ENCODE measurements around the gene COPB2. TPM values are rescaled to one million over a fixed set of nuclear protein-coding genes. Genes with fewer than 3 reads are reported as not detected.

COPB2 gene
- total RNA-seq, 1 experiment from 2014 or later: 138 TPM

DNA sequence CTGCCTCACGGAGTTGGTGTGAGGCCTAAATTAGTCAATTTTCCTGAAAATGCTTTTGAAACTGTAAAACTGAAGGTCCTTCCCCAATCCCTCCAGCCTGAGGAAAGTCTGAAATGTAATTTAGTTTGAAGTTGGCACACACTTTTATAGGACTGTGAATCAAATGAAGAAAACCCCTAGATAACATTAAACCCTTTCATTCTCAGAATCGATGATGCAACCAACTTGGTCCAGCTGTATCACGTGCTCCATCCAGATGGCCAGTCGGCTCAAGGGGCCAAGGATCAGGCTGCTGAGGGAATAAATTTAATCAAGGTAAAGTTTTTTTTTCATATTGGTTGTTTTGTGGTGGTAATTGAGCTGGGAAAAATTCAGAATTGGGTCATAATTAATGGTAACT, 34.0 kb downstream of the COPB2 start:
- no TSS peak for BruUV-seq (replicated peaks)
- Histone ChIP-seq H3K36me3 (ENCODE audit: insufficient read depth, low read length, poor library complexity, severe bottlenecking) (peaks cover 91% of the 10 kb centered on the region), H3K27ac (ENCODE audit: low read depth, low read length, poor library complexity, severe bottlenecking) (no peak overlapping the region), H3K4me1 (ENCODE audit: insufficient read depth, low read length, poor library complexity, severe bottlenecking) (no peaks in the 10 kb centered on the region), H3K4me3 (ENCODE audit: low read depth, low read length, poor library complexity, severe bottlenecking) (no peak overlapping the region), H3K9me3 (ENCODE audit: low read depth, low read length, poor library complexity, severe bottlenecking) (no peaks in the 10 kb centered on the region), H3K27me3 (replicated peaks; ENCODE audit: insufficient read depth, low read depth, low read length, poor library complexity) (no peaks in the 10 kb centered on the region)
- intact Hi-C loops (cut with micrococcal nuclease; ENCODE audit: unreplicated experiment): no loop called here
- ChIA-PET POLR2A (ENCODE audit: low non-redundant PET) (interaction anchor here (0.6 kb wide), 1 partner anchor 547 kb away, joined by 3 read pairs; no protein-coding TSS in a partner anchor), CTCF (no interaction called here)
- no peak for DNase-seq (ENCODE audit: low spot score)
- TF ChIP-seq, protein P1, sequence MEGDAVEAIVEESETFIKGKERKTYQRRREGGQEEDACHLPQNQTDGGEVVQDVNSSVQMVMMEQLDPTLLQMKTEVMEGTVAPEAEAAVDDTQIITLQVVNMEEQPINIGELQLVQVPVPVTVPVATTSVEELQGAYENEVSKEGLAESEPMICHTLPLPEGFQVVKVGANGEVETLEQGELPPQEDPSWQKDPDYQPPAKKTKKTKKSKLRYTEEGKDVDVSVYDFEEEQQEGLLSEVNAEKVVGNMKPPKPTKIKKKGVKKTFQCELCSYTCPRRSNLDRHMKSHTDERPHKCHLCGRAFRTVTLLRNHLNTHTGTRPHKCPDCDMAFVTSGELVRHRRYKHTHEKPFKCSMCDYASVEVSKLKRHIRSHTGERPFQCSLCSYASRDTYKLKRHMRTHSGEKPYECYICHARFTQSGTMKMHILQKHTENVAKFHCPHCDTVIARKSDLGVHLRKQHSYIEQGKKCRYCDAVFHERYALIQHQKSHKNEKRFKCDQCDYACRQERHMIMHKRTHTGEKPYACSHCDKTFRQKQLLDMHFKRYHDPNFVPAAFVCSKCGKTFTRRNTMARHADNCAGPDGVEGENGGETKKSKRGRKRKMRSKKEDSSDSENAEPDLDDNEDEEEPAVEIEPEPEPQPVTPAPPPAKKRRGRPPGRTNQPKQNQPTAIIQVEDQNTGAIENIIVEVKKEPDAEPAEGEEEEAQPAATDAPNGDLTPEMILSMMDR (conservative IDR thresholded peaks at IDR 0.05; ENCODE audit: low read depth, low read length): no peak
- no peak for TF ChIP-seq EZH2 (IDR thresholded peaks at IDR 0.05; ENCODE audit: borderline replicate concordance, low read depth, low read length, poor library complexity, severe bottlenecking)

DNA sequence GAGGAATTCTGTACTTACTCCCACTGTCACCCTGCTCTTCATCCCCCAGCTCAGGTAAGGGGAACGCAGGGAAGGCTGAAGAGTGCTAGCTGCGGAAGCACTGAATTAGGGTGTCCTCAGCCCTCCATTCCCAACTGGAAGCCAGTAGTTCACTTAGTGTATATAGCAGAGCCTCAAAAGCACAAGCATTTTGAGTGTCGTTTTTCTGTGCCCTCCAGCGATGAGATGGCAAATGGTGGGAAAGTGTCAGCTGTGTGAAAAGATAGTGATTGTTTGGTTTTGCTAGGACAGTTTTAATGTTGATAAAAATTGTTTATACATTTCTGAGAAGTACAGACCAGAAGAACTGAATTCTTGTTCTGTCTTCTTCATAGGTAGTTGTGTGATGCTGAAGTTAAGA, 34.8 kb downstream of the COPB2 start:
- TF ChIP-seq EZH2 (IDR thresholded peaks at IDR 0.05; ENCODE audit: borderline replicate concordance, low read depth, low read length, poor library complexity, severe bottlenecking): no peak
- TF ChIP-seq, protein P1 (conservative IDR thresholded peaks at IDR 0.05; ENCODE audit: low read depth, low read length): no peak
- intact Hi-C loops (cut with micrococcal nuclease; ENCODE audit: unreplicated experiment): no loop called here
- Histone ChIP-seq H3K27me3 (replicated peaks; ENCODE audit: insufficient read depth, low read depth, low read length, poor library complexity) (no peaks in the 10 kb centered on the region), H3K4me3 (ENCODE audit: low read depth, low read length, poor library complexity, severe bottlenecking) (no peak overlapping the region), H3K36me3 (ENCODE audit: insufficient read depth, low read length, poor library complexity, severe bottlenecking) (peaks cover 87% of the 10 kb centered on the region), H3K9me3 (ENCODE audit: low read depth, low read length, poor library complexity, severe bottlenecking) (no peaks in the 10 kb centered on the region), H3K27ac (ENCODE audit: low read depth, low read length, poor library complexity, severe bottlenecking) (no peak overlapping the region), H3K4me1 (ENCODE audit: insufficient read depth, low read length, poor library complexity, severe bottlenecking) (no peaks in the 10 kb centered on the region)
- POLR2A ChIA-PET (ENCODE audit: low non-redundant PET): no interaction called here
- no TSS peak for BruUV-seq (replicated peaks)
- DNase-seq (ENCODE audit: low spot score): no peak
- CTCF ChIA-PET: interaction anchor here (0.5 to 1.8 kb wide), 4 partner anchors 9 to 419 kb away, joined by 3 to 4 read pairs (median 4); no protein-coding TSS in a partner anchor

DNA sequence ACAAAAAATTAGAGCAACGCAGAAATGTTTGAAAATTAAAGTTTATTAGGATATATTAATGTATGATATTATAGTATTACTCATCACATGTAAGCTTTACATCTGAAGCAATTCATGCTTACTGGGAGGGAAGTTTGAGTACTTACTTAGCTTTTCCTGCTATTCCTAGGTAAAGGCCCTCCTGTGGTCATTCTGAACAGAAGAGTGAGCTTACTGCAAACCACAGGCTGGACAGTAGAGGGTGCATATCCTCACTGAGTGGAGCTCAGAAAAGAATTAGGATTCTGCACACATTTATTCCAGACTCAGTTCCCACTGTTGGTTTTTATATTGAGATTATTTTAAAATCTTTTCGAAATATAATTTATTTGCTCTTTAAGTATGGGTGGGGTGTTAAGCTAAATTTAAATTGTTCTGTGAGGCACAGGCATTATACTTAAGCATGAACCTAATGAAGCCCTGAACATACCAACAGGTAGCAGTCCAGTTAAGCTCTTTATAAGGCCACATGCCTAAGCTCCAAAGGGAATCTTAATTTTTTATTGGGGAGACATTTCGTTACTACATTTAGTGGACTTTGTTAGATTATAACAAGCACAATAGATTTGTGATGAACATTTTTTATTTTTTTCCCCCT, 35.4 kb downstream of the COPB2 start:
- DNase-seq (ENCODE audit: low spot score): peak; percentile 58
- BruUV-seq (replicated peaks): no TSS peak
- H3K27ac ChIP-seq (ENCODE audit: low read depth, low read length, poor library complexity, severe bottlenecking): no peak overlapping the region
- intact Hi-C loops (cut with micrococcal nuclease; ENCODE audit: unreplicated experiment): no loop called here
- H3K9me3 ChIP-seq (ENCODE audit: low read depth, low read length, poor library complexity, severe bottlenecking): no peaks in the 10 kb centered on the region
- H3K27me3 ChIP-seq (replicated peaks; ENCODE audit: insufficient read depth, low read depth, low read length, poor library complexity): no peaks in the 10 kb centered on the region
- no peaks in the 10 kb centered on the region for H3K4me1 ChIP-seq (ENCODE audit: insufficient read depth, low read length, poor library complexity, severe bottlenecking)
- peaks cover 86% of the 10 kb centered on the region for H3K36me3 ChIP-seq (ENCODE audit: insufficient read depth, low read length, poor library complexity, severe bottlenecking)
- CTCF ChIA-PET: interaction anchor here (0.5 to 1.8 kb wide), 6 partner anchors 9 to 418 kb away, joined by 3 to 4 read pairs (median 4); no protein-coding TSS in a partner anchor
- TF ChIP-seq EZH2 (IDR thresholded peaks at IDR 0.05; ENCODE audit: borderline replicate concordance, low read depth, low read length, poor library complexity, severe bottlenecking): no peak
- TF ChIP-seq, protein P1 (conservative IDR thresholded peaks at IDR 0.05; ENCODE audit: low read depth, low read length): peak; percentile 68
- POLR2A ChIA-PET (ENCODE audit: low non-redundant PET): no interaction called here
- H3K4me3 ChIP-seq (ENCODE audit: low read depth, low read length, poor library complexity, severe bottlenecking): no peak overlapping the region

Measured in A673 (cell line).